Left ventricle myocardium inferior (tissue), 1 donor: ENCODE results near the gene ZNF212. TPM values are rescaled to one million over a fixed set of nuclear protein-coding genes. Genes with fewer than 3 reads are reported as not detected.

Experiments
- DNase-seq: peaks from one replicate; pipeline ENCODE4 v3.0.0-alpha.2; 2020
- H3K27ac ChIP-seq: fragments of 200-600 bp; replicated peaks from 2 replicates; pipeline ENCODE4 v1.8.0; 2021
- H3K27me3 ChIP-seq: fragments of 200-600 bp; 2 replicates; pipeline ENCODE4 v1.8.0; 2021; ENCODE audit warnings: low read depth
- H3K36me3 ChIP-seq: fragments of 200-600 bp; 2 replicates; pipeline ENCODE4 v1.8.0; 2021
- H3K4me1 ChIP-seq: fragments of 200-600 bp; 2 replicates; pipeline ENCODE4 v1.8.0; 2021
- H3K4me3 ChIP-seq: fragments of 200-600 bp; 2 replicates; pipeline ENCODE4 v1.8.0; 2021; ENCODE audit warnings: mild to moderate bottlenecking, moderate library complexity
- H3K9me3 ChIP-seq: fragments of 200-600 bp; replicated peaks from 2 replicates; pipeline ENCODE4 v1.8.0; 2021
- intact Hi-C: fragments of 100-400 bp; cut with micrococcal nuclease; formaldehyde crosslinking; loops from one replicate; pipeline ENCODE4 v1.11.0; 2022
- total RNA-seq: library from RNA; stranded (reverse); fragmentation: NEBNext Ultra II Directional; extraction: Animal tissue kit (Norgen Biotek cat#: 25700); gene quantifications from one replicate; pipeline ENCODE4 v1.2.1, GENCODE V29; 2021
- TF ChIP-seq, protein P1 (sequence below): fragments of 200-600 bp; IDR thresholded peaks from 2 replicates; pipeline ENCODE4 v1.8.0; 2021; ENCODE audit warnings: antibody characterized with exemption, mild to moderate bottlenecking, borderline replicate concordance
- donor health status: DM: no; HTN: yes; CAD: no; lungs with severe emphysema.

The ZNF212 gene
- total RNA-seq, 1 donor from 2014 or later = 5.4 TPM

GRCh38 chr7:149302222-149302621 is 62.8 kb downstream of the ZNF212 start:
- no peak for DNase-seq
- Histone ChIP-seq H3K27me3 (peaks cover 14% of the 10 kb centered on the region), H3K4me1 (no peaks in the 10 kb centered on the region), H3K4me3 (no peak overlapping the region), H3K9me3 (no peaks in the 10 kb centered on the region), H3K27ac (no peak overlapping the region), H3K36me3 (no peaks in the 10 kb centered on the region)
- intact Hi-C loops = no loop called here
- TF ChIP-seq, protein P1, sequence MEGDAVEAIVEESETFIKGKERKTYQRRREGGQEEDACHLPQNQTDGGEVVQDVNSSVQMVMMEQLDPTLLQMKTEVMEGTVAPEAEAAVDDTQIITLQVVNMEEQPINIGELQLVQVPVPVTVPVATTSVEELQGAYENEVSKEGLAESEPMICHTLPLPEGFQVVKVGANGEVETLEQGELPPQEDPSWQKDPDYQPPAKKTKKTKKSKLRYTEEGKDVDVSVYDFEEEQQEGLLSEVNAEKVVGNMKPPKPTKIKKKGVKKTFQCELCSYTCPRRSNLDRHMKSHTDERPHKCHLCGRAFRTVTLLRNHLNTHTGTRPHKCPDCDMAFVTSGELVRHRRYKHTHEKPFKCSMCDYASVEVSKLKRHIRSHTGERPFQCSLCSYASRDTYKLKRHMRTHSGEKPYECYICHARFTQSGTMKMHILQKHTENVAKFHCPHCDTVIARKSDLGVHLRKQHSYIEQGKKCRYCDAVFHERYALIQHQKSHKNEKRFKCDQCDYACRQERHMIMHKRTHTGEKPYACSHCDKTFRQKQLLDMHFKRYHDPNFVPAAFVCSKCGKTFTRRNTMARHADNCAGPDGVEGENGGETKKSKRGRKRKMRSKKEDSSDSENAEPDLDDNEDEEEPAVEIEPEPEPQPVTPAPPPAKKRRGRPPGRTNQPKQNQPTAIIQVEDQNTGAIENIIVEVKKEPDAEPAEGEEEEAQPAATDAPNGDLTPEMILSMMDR = no peak

DNA sequence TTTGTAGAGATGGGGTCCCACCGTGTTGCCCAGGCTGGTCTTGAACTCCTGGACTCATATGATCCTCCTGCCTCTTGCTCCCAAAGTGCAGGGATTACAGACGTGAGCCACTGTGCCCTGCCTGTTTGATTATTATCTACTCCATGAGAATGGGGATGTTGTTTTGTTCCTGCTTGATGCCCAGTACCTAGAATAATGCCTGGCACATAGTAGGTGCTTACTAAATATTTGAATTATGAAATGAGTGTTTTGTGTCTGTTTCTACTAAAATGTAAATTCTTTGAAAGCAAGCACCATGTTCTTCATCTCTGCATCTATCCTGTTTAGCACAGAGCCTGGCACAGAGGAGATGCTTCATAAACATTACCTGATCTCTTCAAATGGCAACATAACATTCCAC is 63.4 kb downstream of the ZNF212 start:
- H3K36me3 ChIP-seq = no peaks in the 10 kb centered on the region
- no peak overlapping the region for H3K4me3 ChIP-seq
- peaks cover 14% of the 10 kb centered on the region for H3K27me3 ChIP-seq
- TF ChIP-seq, protein P1 = no peak
- H3K27ac ChIP-seq = no peak overlapping the region
- intact Hi-C loops = no loop called here
- no peaks in the 10 kb centered on the region for H3K4me1 ChIP-seq
- no peak for DNase-seq
- no peaks in the 10 kb centered on the region for H3K9me3 ChIP-seq

DNA sequence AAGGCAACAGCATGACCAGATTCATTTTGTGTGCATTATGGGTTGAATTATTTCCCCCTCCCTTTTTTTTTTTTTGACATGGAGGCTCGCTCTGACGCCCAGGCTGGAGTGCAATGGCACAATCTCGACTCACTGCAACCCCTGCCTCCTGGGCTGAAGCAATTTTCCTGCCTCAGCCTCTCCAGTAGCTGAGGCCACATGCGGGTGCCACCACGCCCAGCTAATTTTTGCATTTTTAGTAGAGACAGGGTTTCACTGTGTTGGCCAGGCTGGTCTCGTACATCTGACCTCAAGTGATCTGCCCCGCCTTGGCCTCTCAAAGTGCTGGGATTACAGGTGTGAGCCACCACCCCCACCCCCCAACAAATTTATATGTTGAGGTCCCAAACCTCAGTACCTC is 64.6 kb downstream of the ZNF212 start:
- Histone ChIP-seq H3K4me1 (no peaks in the 10 kb centered on the region), H3K36me3 (no peaks in the 10 kb centered on the region), H3K27ac (no peak overlapping the region), H3K4me3 (no peak overlapping the region), H3K9me3 (no peaks in the 10 kb centered on the region), H3K27me3 (peaks cover 14% of the 10 kb centered on the region)
- no peak for DNase-seq
- TF ChIP-seq, protein P1 = no peak
- intact Hi-C loops = no loop called here

Other genes with a start within 250 kb of the ZNF212 start
- gene PDIA4, start 211.1 kb upstream of the ZNF212 start, total RNA-seq = 32.3 TPM
- 2.4 TPM for gene ZNF786, start 148.9 kb upstream of the ZNF212 start, total RNA-seq
- gene ZNF425, start 113.3 kb upstream of the ZNF212 start, total RNA-seq = 0.58 TPM
- gene ZNF398, start 92.2 kb upstream of the ZNF212 start, total RNA-seq = 7.1 TPM
- 15.0 TPM for gene ZNF282, start 44.1 kb upstream of the ZNF212 start, total RNA-seq
- 4.5 TPM for gene ZNF783, start 22.5 kb downstream of the ZNF212 start, total RNA-seq
- gene ZNF777, start 221.4 kb downstream of the ZNF212 start, total RNA-seq = 7.2 TPM